ENCODE data around the gene SMC4. TPM values are rescaled to one million over a fixed set of nuclear protein-coding genes. Genes with fewer than 3 reads are reported as not detected.
A peak's percentile ranks its signal among the peaks of the same experiment; 100 is the strongest.

Gene SMC4
- polyA plus RNA-seq, 2 of the 4 experiments (the other 2 are of a cell fraction): 121 to 139 TPM

GRCh38 chr3:160403028-160403545, 3.6 kb downstream of the SMC4 start (continued):
- TF ChIP-seq MAX (IDR thresholded peaks at IDR 0.05): no peak

- peak overlapping the region; percentile 82 for H3K4me2 ChIP-seq
- H3K4me3 ChIP-seq: peak overlapping the region; percentile 90
- WGBS (ENCODE audit: missing lambda C conversion rate): 26% methylated on average over 7 of the region's 7 CpGs
- DNase-seq (ENCODE audit: low read depth in 1 of 2, low spot score in 1 of 2) (no peak), ATAC-seq (no peak), FAIRE-seq (no peak)
- TF ChIP-seq POLR2AphosphoS2 (conservative IDR thresholded peaks at IDR 0.05; ENCODE audit: low read length) (no peak), CHD4 (IDR thresholded peaks at IDR 0.05; ENCODE audit: borderline replicate concordance) (no peak), CBX8 (IDR thresholded peaks at IDR 0.05) (no peak), SREBF2 (IDR thresholded peaks at IDR 0.05) (no peak), MYC (IDR thresholded peaks at IDR 0.05; ENCODE audit: borderline replicate concordance, low read length) (no peak), EP300 (IDR thresholded peaks at IDR 0.05) (no peak), FOSL2 (IDR thresholded peaks at IDR 0.05) (no peak), FOSL2 (CRISPR knock-in tag; IDR thresholded peaks at IDR 0.05) (no peak), HES2 (IDR thresholded peaks at IDR 0.05) (no peak), FOSB (CRISPR knock-in tag; IDR thresholded peaks at IDR 0.05) (no peak), MAX (IDR thresholded peaks at IDR 0.05) (no peak), CHD2 (IDR thresholded peaks at IDR 0.05; ENCODE audit: low read length, partially characterized antibody) (no peak), JUN (IDR thresholded peaks at IDR 0.05) (no peak), EHMT2 (IDR thresholded peaks at IDR 0.05; ENCODE audit: low read depth) (no peak), HMGXB4 (CRISPR knock-in tag; IDR thresholded peaks at IDR 0.05; ENCODE audit: borderline replicate concordance) (no peak), RNF2 (IDR thresholded peaks at IDR 0.05; ENCODE audit: borderline replicate concordance, low read depth) (no peak), ZNF302 (CRISPR knock-in tag; IDR thresholded peaks at IDR 0.05) (no peak), ZC3H11A (IDR thresholded peaks at IDR 0.05) (no peak)
- H3K4me1 ChIP-seq: peaks cover 24% of the 10 kb centered on the region; the same call in 2 of the 3 replicates
- H3K27ac ChIP-seq: peak overlapping the region; percentile 71 to 95
- ChIA-PET CTCF (interaction anchor here (1.2 to 2.0 kb wide), 2 partner anchors 9 to 372 kb away, joined by 3 to 6 read pairs; no protein-coding TSS in a partner anchor), POLR2A (no interaction called here)
- H3K9me3 ChIP-seq: no peaks in the 10 kb centered on the region
Measured at GRCh38 chr3:160403796-160404470, 4.5 kb downstream of the SMC4 start.

GRCh38 chr3:160409812-160410610, 10.6 kb downstream of the SMC4 start:
- peaks cover 28% of the 10 kb centered on the region; the same call in 2 of the 3 replicates for H3K4me1 ChIP-seq
- WGBS (ENCODE audit: missing lambda C conversion rate): 81% methylated on average over 10 of the region's 10 CpGs
- ChIA-PET POLR2A (interaction anchor here (2.2 kb wide), 1 partner anchor 10 kb away, joined by 8 read pairs; the partner anchor contains the start of gene SMC4), CTCF (interaction anchor here (1.6 to 2.7 kb wide), 3 partner anchors 10 to 378 kb away, joined by 5 to 8 read pairs (median 6); no protein-coding TSS in a partner anchor)
- H3K27ac ChIP-seq: no peak overlapping the region
- no peak for FAIRE-seq
- TF ChIP-seq CBX2 (IDR thresholded peaks at IDR 0.05; ENCODE audit: borderline replicate concordance, low read depth) (no peak), ZC3H11A (IDR thresholded peaks at IDR 0.05) (no peak), PBX3 (IDR thresholded peaks at IDR 0.05) (no peak)
- ATAC-seq: peak in 1 of 2 experiments; percentile 23; a peak in 2 of 6 replicates
- H3K4me2 ChIP-seq: no peak overlapping the region
- DNase-seq (ENCODE audit: low read depth in 1 of 2, low spot score in 1 of 2): no peak
- no peak overlapping the region for H3K4me3 ChIP-seq
- no peaks in the 10 kb centered on the region for H3K9me3 ChIP-seq
